Measurements from ENCODE around the gene WDR82. TPM values are rescaled to one million over a fixed set of nuclear protein-coding genes. Genes with fewer than 3 reads are reported as not detected.

The WDR82 gene
- total RNA-seq, 2 experiments from 2014 or later: 110 to 111 TPM

DNA sequence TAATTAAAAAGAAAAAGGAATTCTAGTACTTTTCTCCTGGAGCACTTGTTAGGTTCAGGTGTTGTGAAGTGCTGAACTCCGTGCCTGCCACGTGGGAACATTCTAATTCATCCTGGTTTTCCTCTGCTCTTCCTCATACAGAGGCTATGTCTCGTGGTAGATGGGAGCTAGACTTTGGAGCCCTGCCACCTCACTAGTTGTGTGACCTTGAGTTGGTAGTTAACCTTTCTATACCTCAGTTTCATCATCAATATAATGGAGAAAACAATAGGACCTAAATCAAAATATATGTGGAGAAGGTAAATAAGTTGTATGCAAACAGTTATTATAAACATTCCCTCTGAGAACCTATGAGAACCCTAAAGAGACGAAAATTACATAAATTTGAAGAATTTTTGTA is 69.9 kb downstream of the WDR82 start:
- Mint-ChIP-seq H3K27me3 (no peaks in the 10 kb centered on the region), H3K4me1 (ENCODE audit: low read depth) (peaks cover 20% of the 10 kb centered on the region), H3K4me3 (no peak overlapping the region), H3K27ac (no peak overlapping the region), H3K36me3 (peaks cover 68% of the 10 kb centered on the region), H3K9me3 (no peaks in the 10 kb centered on the region)
- POLR2A ChIA-PET: interaction anchor here (0.7 kb wide), 1 partner anchor 463 kb away, joined by 3 read pairs; no protein-coding TSS in a partner anchor
- DNase-seq: no peak
- intact Hi-C loops (cut with micrococcal nuclease): no loop called here
- CTCF ChIA-PET: interaction anchor here (11.0 kb wide), 1 partner anchor 13 kb away, joined by 76 read pairs; no protein-coding TSS in a partner anchor

GRCh38 chr3:52205727-52206372 is 72.6 kb downstream of the WDR82 start:
- intact Hi-C loops (cut with micrococcal nuclease): no loop called here
- H3K4me3 Mint-ChIP-seq: no peak overlapping the region
- H3K27me3 Mint-ChIP-seq: no peaks in the 10 kb centered on the region
- H3K4me1 Mint-ChIP-seq (ENCODE audit: low read depth): peaks cover 41% of the 10 kb centered on the region
- ChIA-PET CTCF (interaction anchor here (0.8 to 11.0 kb wide), 6 partner anchors 15 to 206 kb away, joined by 3 to 76 read pairs (median 4); partner anchors contain the start of gene POC1A), POLR2A (interaction anchor here (0.8 kb wide), 1 partner anchor 11 kb away, joined by 4 read pairs; no protein-coding TSS in a partner anchor)
- H3K9me3 Mint-ChIP-seq: no peaks in the 10 kb centered on the region
- peaks cover 76% of the 10 kb centered on the region for H3K36me3 Mint-ChIP-seq
- DNase-seq: no peak
- H3K27ac Mint-ChIP-seq: peak overlapping the region; percentile 39

Small RNA genes within 50 kb of the gene (microRNA-seq; reads per million reads assigned to microRNA genes)
- gene MIR135A1 (ENCODE audit: borderline microRNAs expressed, borderline number of aligned reads, borderline replicate concordance) (not detected), gene MIRLET7G (ENCODE audit: borderline microRNAs expressed, borderline number of aligned reads, borderline replicate concordance) (230,495 reads per million, percentile 100 among the genes with 10 or more reads in this experiment)

Other genes with a start within 250 kb of the WDR82 start
- 10 to 100 TPM; 14.1 to 14.5 TPM for gene DUSP7, start 222.1 kb downstream of the WDR82 start, total RNA-seq
- 10 to 100 TPM; 28.5 to 30.5 TPM for gene POC1A, start 124.2 kb downstream of the WDR82 start, total RNA-seq
- 10 to 100 TPM; 64.4 to 64.5 TPM for gene ALAS1, start 80.5 kb downstream of the WDR82 start, total RNA-seq
- gene TLR9, start 53.0 kb downstream of the WDR82 start, total RNA-seq: under 1 TPM; 0.59 to 0.90 TPM
- gene TWF2, start 39.5 kb downstream of the WDR82 start, total RNA-seq: 100 to 1,000 TPM; 114 to 118 TPM
- gene PPM1M, start 32.9 kb downstream of the WDR82 start, total RNA-seq: 100 to 1,000 TPM; 111 TPM
- 10 to 100 TPM; 21.9 to 23.1 TPM for gene GLYCTK, start 9.2 kb upstream of the WDR82 start, total RNA-seq
- 10 to 100 TPM; 13.2 to 13.5 TPM for gene DNAH1, start 37.7 kb upstream of the WDR82 start, total RNA-seq
- 10 to 100 TPM; 92.8 to 99.8 TPM for gene BAP1, start 131.4 kb upstream of the WDR82 start, total RNA-seq
- 10 to 100 TPM; 19.7 to 20.5 TPM for gene PHF7, start 132.0 kb upstream of the WDR82 start, total RNA-seq
- gene SEMA3G, start 166.5 kb upstream of the WDR82 start, total RNA-seq: under 1 TPM; 0.10 to 0.14 TPM
- 1 to 10 TPM; 3.0 to 4.7 TPM for gene TNNC1, start 175.4 kb upstream of the WDR82 start, total RNA-seq
- gene NISCH, start 177.0 kb upstream of the WDR82 start, total RNA-seq: 10 to 100 TPM; 50.8 to 60.2 TPM
- under 1 TPM in 1 of 2 experiments, not detected in 1; 0.14 TPM for gene STAB1, start 216.7 kb upstream of the WDR82 start, total RNA-seq